Muscle layer of duodenum (tissue), 2 donors: ENCODE data around the gene SFI1.
"Not testable (repeated sequence)": the region's sequence is repeated elsewhere in the genome, so short reads cannot be mapped to it uniquely, and the experiment has no call there.

ENCODE experiments used
- H3K27ac ChIP-seq: one replicate; pipeline ENCODE4 v1.7.0; 2013; ENCODE audit warnings: mild to moderate bottlenecking, low read length
- H3K27me3 ChIP-seq: one replicate; pipeline ENCODE4 v1.7.0; 2013; ENCODE audit warnings: low read depth, mild to moderate bottlenecking, control low read depth, low read length
- H3K36me3 ChIP-seq, 2 donors: one replicate each; pipeline ENCODE4 v1.7.0; 2013; ENCODE audit warnings: low read length in 2 of 2, control low read depth in 1 of 2, mild to moderate bottlenecking in 1 of 2; ENCODE audit not compliant: insufficient read depth in 2 of 2, control insufficient read depth in 1 of 2
- H3K4me1 ChIP-seq, 2 donors: one replicate each; pipeline ENCODE4 v1.7.0; 2013; ENCODE audit warnings: low read length in 2 of 2, mild to moderate bottlenecking in 2 of 2, control low read depth in 1 of 2, moderate library complexity in 1 of 2; ENCODE audit not compliant: insufficient read depth in 2 of 2, control insufficient read depth in 1 of 2
- H3K4me3 ChIP-seq, 2 donors: one replicate each; pipeline ENCODE4 v1.7.0; 2013; ENCODE audit warnings: low read length in 2 of 2, low read depth in 1 of 2, mild to moderate bottlenecking in 1 of 2
- H3K9me3 ChIP-seq, 2 donors: one replicate each; pipeline ENCODE4 v1.7.0; 2013; ENCODE audit warnings: low read length in 2 of 2, control low read depth in 1 of 2, mild to moderate bottlenecking in 1 of 2; ENCODE audit not compliant: control insufficient read depth in 1 of 2
- donor health status: healthy.

The SFI1 gene

GRCh38 chr22:31577711-31578110 lies 81.4 kb downstream of the SFI1 start:
- Histone ChIP-seq H3K36me3 (peaks cover 5 to 38% of the 10 kb centered on the region in 2 donors), H3K27me3 (no peaks in the 10 kb centered on the region), H3K27ac (no peak overlapping the region), H3K4me1 (no peaks in the 10 kb centered on the region), H3K9me3 (no peaks in the 10 kb centered on the region), H3K4me3 (no peak overlapping the region)

GRCh38 chr22:31578171-31578570 lies 81.8 kb downstream of the SFI1 start:
- no peaks in the 10 kb centered on the region for H3K9me3 ChIP-seq
- H3K27me3 ChIP-seq: no peaks in the 10 kb centered on the region
- H3K36me3 ChIP-seq: peaks cover 5 to 34% of the 10 kb centered on the region in 2 donors
- no peaks in the 10 kb centered on the region for H3K4me1 ChIP-seq
- H3K27ac ChIP-seq: no peak overlapping the region
- no peak overlapping the region for H3K4me3 ChIP-seq

GRCh38 chr22:31579835-31580242 lies 83.5 kb downstream of the SFI1 start:
- H3K9me3 ChIP-seq: no peaks in the 10 kb centered on the region
- H3K27me3 ChIP-seq: no peaks in the 10 kb centered on the region
- no peak overlapping the region for H3K27ac ChIP-seq
- peaks cover 2 to 31% of the 10 kb centered on the region in 2 donors for H3K36me3 ChIP-seq
- no peak overlapping the region for H3K4me3 ChIP-seq
- H3K4me1 ChIP-seq: no peaks in the 10 kb centered on the region

- no peak overlapping the region for H3K27ac ChIP-seq
- H3K9me3 ChIP-seq: no peaks in the 10 kb centered on the region
- H3K36me3 ChIP-seq: peaks cover 18 to 35% of the 10 kb centered on the region in 2 donors
- H3K27me3 ChIP-seq: no peaks in the 10 kb centered on the region
- H3K4me3 ChIP-seq: no peak overlapping the region
- no peaks in the 10 kb centered on the region for H3K4me1 ChIP-seq
These were observed 87.6 kb downstream of the SFI1 start for GRCh38 chr22:31583861-31584485.

GRCh38 chr22:31584804-31585160 lies 88.4 kb downstream of the SFI1 start:
- no peaks in the 10 kb centered on the region for H3K4me1 ChIP-seq
- H3K27ac ChIP-seq: no peak overlapping the region
- peaks cover 18 to 38% of the 10 kb centered on the region in 2 donors for H3K36me3 ChIP-seq
- no peaks in the 10 kb centered on the region for H3K9me3 ChIP-seq
- no peaks in the 10 kb centered on the region for H3K27me3 ChIP-seq
- H3K4me3 ChIP-seq: no peak overlapping the region

- Histone ChIP-seq H3K27me3 (no peaks in the 10 kb centered on the region), H3K9me3 (no peaks in the 10 kb centered on the region), H3K27ac (no peak overlapping the region), H3K4me1 (no peaks in the 10 kb centered on the region), H3K4me3 (no peak overlapping the region), H3K36me3 (peaks cover 18 to 38% of the 10 kb centered on the region in 2 donors)
These were observed 89.0 kb downstream of the SFI1 start for GRCh38 chr22:31585161-31585859.

GRCh38 chr22:31586137-31586920 lies 90.0 kb downstream of the SFI1 start:
- H3K9me3 ChIP-seq: no peaks in the 10 kb centered on the region
- H3K4me1 ChIP-seq: no peaks in the 10 kb centered on the region
- no peak overlapping the region for H3K27ac ChIP-seq
- no peaks in the 10 kb centered on the region for H3K27me3 ChIP-seq
- H3K4me3 ChIP-seq: no peak overlapping the region
- H3K36me3 ChIP-seq: peaks cover 18 to 38% of the 10 kb centered on the region in 2 donors

GRCh38 chr22:31588970-31589675 lies 92.8 kb downstream of the SFI1 start:
- no peak overlapping the region for H3K4me3 ChIP-seq
- H3K4me1 ChIP-seq: no peaks in the 10 kb centered on the region
- no peaks in the 10 kb centered on the region for H3K27me3 ChIP-seq
- peaks cover 18 to 38% of the 10 kb centered on the region in 2 donors for H3K36me3 ChIP-seq
- no peaks in the 10 kb centered on the region for H3K9me3 ChIP-seq
- no peak overlapping the region for H3K27ac ChIP-seq

- H3K4me1 ChIP-seq, H3K27me3 ChIP-seq, H3K9me3 ChIP-seq, H3K27ac ChIP-seq, H3K4me3 ChIP-seq: not testable (repeated sequence)
- peaks cover 13 to 29% of the 10 kb centered on the region in 2 donors for H3K36me3 ChIP-seq
These were observed 93.8 kb downstream of the SFI1 start for GRCh38 chr22:31590161-31590560.

GRCh38 chr22:31595271-31595670 lies 98.9 kb downstream of the SFI1 start:
- H3K9me3 ChIP-seq: no peaks in the 10 kb centered on the region
- H3K4me1 ChIP-seq: no peaks in the 10 kb centered on the region
- no peak overlapping the region for H3K4me3 ChIP-seq
- H3K27me3 ChIP-seq: no peaks in the 10 kb centered on the region
- no peak overlapping the region for H3K27ac ChIP-seq
- H3K36me3 ChIP-seq: no peaks in the 10 kb centered on the region
